GM12864 (cell line): ENCODE data around the gene SHISA6.

Source experiments
- DNase-seq: peaks from one replicate; pipeline ENCODE4 v3.0.0-alpha.2; 2011; ENCODE audit warnings: low read depth
- H3K4me3 ChIP-seq: 2 replicates; pipeline ENCODE4 v1.5.1; 2011; ENCODE audit warnings: mild to moderate bottlenecking, low read depth, low read length, control low read depth
- CTCF ChIP-seq: IDR thresholded peaks from 2 replicates; pipeline ENCODE4 v1.5.1; 2011; ENCODE audit warnings: low read depth, mild to moderate bottlenecking, moderate library complexity, low read length, control low read depth, inconsistent platforms; ENCODE audit errors: missing control alignments

The SHISA6 gene

DNA sequence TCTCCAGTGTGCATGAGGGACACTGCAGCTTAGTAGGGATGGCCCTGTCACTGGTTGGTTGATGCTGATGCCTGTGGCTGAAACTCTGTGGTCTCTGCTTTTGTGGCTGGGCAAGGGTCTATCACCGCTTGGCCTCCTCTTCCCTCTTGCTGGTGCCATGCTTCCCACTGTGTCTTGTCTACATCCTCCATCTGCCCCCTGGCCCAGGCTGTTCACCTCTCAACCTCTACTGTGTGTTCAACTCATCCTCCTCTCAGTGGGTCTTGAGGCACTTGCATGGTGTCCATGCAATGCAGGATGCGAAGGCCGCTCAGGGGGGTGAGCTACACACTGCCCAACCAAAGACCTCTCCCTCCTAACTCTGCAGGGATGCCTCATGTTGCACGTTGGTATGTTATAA, 19.8 kb upstream of the SHISA6 start:
- TF ChIP-seq CTCF = no peak
- DNase-seq = no peak
- H3K4me3 ChIP-seq = no peak overlapping the region

GRCh38 chr17:11221721-11222120, 19.3 kb upstream of the SHISA6 start:
- no peak overlapping the region for H3K4me3 ChIP-seq
- TF ChIP-seq CTCF = no peak
- no peak for DNase-seq

GRCh38 chr17:11238705-11239104, 2.3 kb upstream of the SHISA6 start:
- TF ChIP-seq CTCF = no peak
- DNase-seq = no peak

GRCh38 chr17:11239379-11239970, 1.5 kb upstream of the SHISA6 start:
- H3K4me3 ChIP-seq = no peak overlapping the region
- no peak for DNase-seq
- TF ChIP-seq CTCF = no peak

More at GRCh38 chr17:11238705-11239104, 2.3 kb upstream of the SHISA6 start:
- no peak overlapping the region for H3K4me3 ChIP-seq

DNA sequence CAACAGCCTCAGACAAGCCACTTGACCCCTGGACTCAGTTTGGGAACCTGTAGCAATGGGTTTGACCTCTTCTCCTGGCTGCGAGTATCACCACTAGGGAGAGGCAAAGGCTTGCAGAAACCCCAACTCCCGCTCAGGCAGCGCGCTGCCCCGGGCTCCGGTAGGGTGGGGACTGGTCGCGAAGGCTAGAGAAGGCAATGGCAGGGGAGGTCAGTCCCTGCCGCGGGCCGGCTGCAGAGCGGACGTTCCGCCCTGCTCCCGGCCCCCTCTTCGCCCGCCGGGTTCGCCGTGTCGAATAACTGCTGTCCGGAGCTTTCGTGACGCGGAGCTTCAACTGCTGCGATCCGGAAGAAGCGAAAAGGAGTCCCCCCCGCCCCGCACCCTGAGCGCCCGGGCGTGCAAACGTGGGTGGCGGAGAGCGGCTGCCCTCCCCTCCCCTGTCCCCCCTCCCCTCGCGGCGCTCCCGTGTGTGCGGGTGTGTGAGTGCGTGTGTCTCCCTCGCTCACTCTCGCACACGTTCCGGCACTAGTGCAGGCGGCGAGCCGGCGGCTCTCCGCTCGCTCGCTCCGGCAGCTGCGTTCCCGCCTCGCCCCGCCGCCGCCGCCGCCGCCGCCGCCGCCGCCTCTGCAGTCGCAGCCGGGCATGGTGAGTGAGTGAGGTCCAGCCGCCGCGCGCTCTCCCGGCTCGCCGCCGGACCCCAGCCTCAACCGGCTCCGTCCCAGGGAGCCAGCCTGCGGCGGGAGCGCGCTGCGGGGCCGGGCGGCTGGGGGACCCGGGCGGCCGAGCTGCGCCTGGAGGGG, 772 bp upstream of the SHISA6 start:
- DNase-seq = no peak
- no peak for TF ChIP-seq CTCF
- H3K4me3 ChIP-seq = no peak overlapping the region

DNA sequence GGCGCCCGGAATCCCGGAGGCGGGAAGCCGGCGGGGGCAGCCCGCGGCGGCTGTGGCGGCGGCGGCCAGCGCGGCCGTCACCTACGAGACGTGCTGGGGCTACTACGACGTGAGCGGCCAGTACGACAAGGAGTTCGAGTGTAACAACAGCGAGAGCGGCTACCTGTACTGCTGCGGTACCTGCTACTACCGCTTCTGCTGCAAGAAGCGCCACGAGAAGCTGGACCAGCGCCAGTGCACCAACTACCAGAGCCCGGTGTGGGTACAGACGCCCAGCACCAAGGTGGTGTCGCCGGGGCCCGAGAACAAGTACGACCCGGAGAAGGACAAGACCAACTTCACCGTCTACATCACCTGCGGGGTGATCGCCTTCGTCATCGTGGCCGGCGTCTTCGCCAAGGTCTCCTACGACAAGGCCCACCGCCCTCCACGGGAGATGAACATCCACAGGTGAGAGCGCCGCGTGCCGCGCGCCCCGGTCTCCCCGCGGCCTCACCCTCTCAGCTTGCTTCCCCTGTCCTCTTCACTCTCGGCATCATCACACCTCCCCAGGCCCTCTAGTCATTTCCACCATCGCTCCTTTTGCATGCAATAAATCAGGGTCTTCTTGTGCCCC, 706 bp downstream of the SHISA6 start:
- no peak overlapping the region for H3K4me3 ChIP-seq
- no peak for TF ChIP-seq CTCF
- DNase-seq = no peak
